Stomach (tissue), 9 donors: ENCODE measurements around the gene LOC128125822. TPM values are rescaled to one million over a fixed set of nuclear protein-coding genes. Genes with fewer than 3 reads are reported as not detected.

Experiments
- DNase-seq, 2 donors: peaks; one replicate each; pipeline versions ENCODE4 v3.0.0 to v3.0.0-alpha.2; 2013 to 2019
- H3K27ac ChIP-seq, 5 donors: fragments of 200-600 bp in 4 of 5; sonication (generic) in 4 of 5; one replicate each; pipeline ENCODE4 v1.5.1; 2013 to 2019; ENCODE audit warnings: mild to moderate bottlenecking in 1 of 5, moderate library complexity in 1 of 5
- H3K27me3 ChIP-seq, 3 donors: fragments of 200-600 bp; sonication (generic); one replicate each; pipeline ENCODE4 v1.5.1; 2017 to 2019; ENCODE audit warnings: mixed run types in 1 of 3
- H3K36me3 ChIP-seq, 4 donors: fragments of 200-600 bp; sonication (generic); 1 replicate in 3 of 4; 2 replicates in 1 of 4; pipeline ENCODE4 v1.5.1; 2016 to 2019
- H3K4me1 ChIP-seq, 4 donors: fragments of 200-600 bp; sonication (generic); one replicate each; pipeline ENCODE4 v1.5.1; 2016 to 2019
- H3K4me3 ChIP-seq, 4 donors: fragments of 200-600 bp; sonication (generic) in 3 of 4; one replicate each; pipeline ENCODE4 v1.5.1; 2016 to 2019; ENCODE audit warnings: mild to moderate bottlenecking in 1 of 4
- H3K9me3 ChIP-seq, 4 donors: fragments of 200-600 bp; sonication (generic); one replicate each; pipeline ENCODE4 v1.5.1; 2016 to 2019
- CTCF ChIP-seq, 7 experiments: fragments of 450-650 bp in 4 of 7; fragments of 200-600 bp in 3 of 7; sonication (generic) in 3 of 7; IDR thresholded peaks; one replicate each; pipeline ENCODE4 v1.5.1; 2016 to 2019; ENCODE audit warnings: antibody characterized with exemption in 7 of 7, control low read depth in 2 of 7, mild to moderate bottlenecking in 1 of 7
- EP300 ChIP-seq: sonication (generic); formaldehyde crosslinking; IDR thresholded peaks from one replicate; pipeline ENCODE4 v1.6.1; 2017; ENCODE audit warnings: antibody characterized with exemption
- POLR2A ChIP-seq, 4 donors: fragments of 450-650 bp; IDR thresholded peaks; one replicate each; pipeline ENCODE4 v1.6.1; 2016; ENCODE audit warnings: antibody characterized with exemption in 4 of 4, control low read depth in 2 of 4, mild to moderate bottlenecking in 1 of 4, moderate library complexity in 1 of 4
- POLR2AphosphoS5 ChIP-seq, 3 donors: sonication (generic); formaldehyde crosslinking; IDR thresholded peaks; one replicate each; pipeline ENCODE4 v1.6.1; 2016; ENCODE audit warnings: antibody characterized with exemption in 3 of 3
- WGBS, 5 donors: extraction: QIAGEN DNeasy Blood & Tissue Kit in 3 of 5; methylation state at CpG; one replicate each; pipeline versions ENCODE4 v1.1.5 to v1.1.7; 2013 to 2018; 5-methylcytosine and 5-hydroxymethylcytosine counted together
- intact Hi-C: fragments of 100-400 bp; cut with DNase I; formaldehyde crosslinking; loops from one replicate; pipeline ENCODE4 v1.15.1; 2023; ENCODE audit warnings: low total_unique reads
- polyA plus RNA-seq, 3 donors: library from polyadenylated mRNA; stranded (reverse); fragments of 200-250 nt; gene quantifications; one replicate each; pipeline ENCODE4 v1.2.3, GENCODE V29; 2013
- small RNA-seq, 4 donors: library from RNA; depleted of rRNA; stranded (forward); fragments of <200 nt; gene quantifications; one replicate each; pipeline ENCODE3, GENCODE V24; 2016
- total RNA-seq, 5 donors: library from RNA; depleted of rRNA; stranded (reverse); fragments of >200 nt; gene quantifications; one replicate each; pipeline versions ENCODE4 v1.1.0 to v1.2.3, GENCODE V29; 2014 to 2016
- donor health status: healthy with polysubstance abuse.
- donor health status: Bipolar disorder and iron deficiency.
- donor health status: healthy.

LOC128125822 gene

GRCh38 chr6:63615590-63615989 lies 43.3 kb downstream of the LOC128125822 start:
- no peaks in the 10 kb centered on the region for H3K27me3 ChIP-seq
- no peaks in the 10 kb centered on the region for H3K4me1 ChIP-seq
- H3K4me3 ChIP-seq, result no peak overlapping the region
- no peaks in the 10 kb centered on the region for H3K9me3 ChIP-seq
- no peak overlapping the region for H3K27ac ChIP-seq
- H3K36me3 ChIP-seq, result no peaks in the 10 kb centered on the region
- WGBS, 5 donors, result 89 to 96% (median 91%) methylated on average over 1 of the region's 1 CpG
- no peak for DNase-seq
- TF ChIP-seq EP300 (no peak), POLR2AphosphoS5 (IDR thresholded peaks at IDR 0.05) (no peak), CTCF (IDR thresholded peaks at IDR 0.05) (no peak), POLR2A (IDR thresholded peaks at IDR 0.05) (no peak)
- intact Hi-C loops, result no loop called here

Small RNA genes within 50 kb of the gene (small RNA-seq; reads per million reads assigned to genes)
- gene AL513043.1, result 0 reads per million in 4 donors

Other genes starting within 250 kb of the LOC128125822 start
- gene PTP4A1, start within 50 bp of the LOC128125822 start, total RNA-seq, result 100 to 1,000 TPM in 1 of 5 donors, 10 to 100 TPM in 4; 22.0 to 140 (median 54.6) TPM
- 10 to 100 TPM; 10.0 to 23.7 (median 19.4) TPM for gene PTP4A1, start within 50 bp of the LOC128125822 start, polyA plus RNA-seq
- gene PHF3, start 63.3 kb downstream of the LOC128125822 start, total RNA-seq, result 100 to 1,000 TPM in 2 of 5 donors, 10 to 100 TPM in 3; 52.5 to 101 (median 67.4) TPM
- 10 to 100 TPM in 1 of 3 donors, 1 to 10 TPM in 2; 6.8 to 16.2 (median 8.3) TPM for gene PHF3, start 63.3 kb downstream of the LOC128125822 start, polyA plus RNA-seq